Measurements from ENCODE around the gene MYO5B. TPM values are rescaled to one million over a fixed set of nuclear protein-coding genes. Genes with fewer than 3 reads are reported as not detected.

MYO5B gene
- total RNA-seq, 4 donors from 2014 or later: 32.0 to 63.3 (median 46.8) TPM

GRCh38 chr18:49863769-49864621, 331.0 kb downstream of the MYO5B start:
- intact Hi-C loops (cut with DNase I): no loop called here
- TF ChIP-seq POLR2A (IDR thresholded peaks at IDR 0.05) (no peak), CTCF (IDR thresholded peaks at IDR 0.05) (no peak)
- DNase-seq: no peak
- no peak overlapping the region for H3K27ac ChIP-seq
- H3K9me3 ChIP-seq: no peaks in the 10 kb centered on the region
- peaks cover 0 to 35% (median 8%) of the 10 kb centered on the region in 3 donors for H3K4me1 ChIP-seq
- H3K36me3 ChIP-seq: no peaks in the 10 kb centered on the region
- H3K27me3 ChIP-seq: no peaks in the 10 kb centered on the region
- no peak overlapping the region for H3K4me3 ChIP-seq
- WGBS, 2 donors: 82 to 85% methylated on average over 22 to 24 of the region's 26 CpGs

GRCh38 chr18:49862656-49863385, 332.1 kb downstream of the MYO5B start:
- H3K27ac ChIP-seq: no peak overlapping the region
- peaks cover 0 to 45% (median 8%) of the 10 kb centered on the region in 3 donors for H3K4me1 ChIP-seq
- no peaks in the 10 kb centered on the region for H3K36me3 ChIP-seq
- H3K4me3 ChIP-seq: no peak overlapping the region
- intact Hi-C loops (cut with DNase I): no loop called here
- no peak for DNase-seq
- WGBS, 2 donors: 78 to 85% methylated on average over 11 to 13 of the region's 13 CpGs
- H3K27me3 ChIP-seq: no peaks in the 10 kb centered on the region
- TF ChIP-seq POLR2A (IDR thresholded peaks at IDR 0.05): no peak
- TF ChIP-seq CTCF (IDR thresholded peaks at IDR 0.05): no peak
- H3K9me3 ChIP-seq: no peaks in the 10 kb centered on the region

- intact Hi-C loops (cut with DNase I): no loop called here
- Histone ChIP-seq H3K9me3 (no peaks in the 10 kb centered on the region), H3K27me3 (no peaks in the 10 kb centered on the region), H3K27ac (no peak overlapping the region), H3K36me3 (peaks cover 0 to 3% (median 0%) of the 10 kb centered on the region in 3 donors), H3K4me3 (no peak overlapping the region), H3K4me1 (peaks cover 0 to 37% (median 8%) of the 10 kb centered on the region in 3 donors)
- 68 to 70% methylated on average over 3 of the region's 3 CpGs for WGBS, 2 donors
- no peak for DNase-seq
- TF ChIP-seq POLR2A (IDR thresholded peaks at IDR 0.05) (no peak), CTCF (IDR thresholded peaks at IDR 0.05) (peak in 1 of 6 experiments; percentile 14)
Measured at GRCh38 chr18:49861659-49862058, 333.3 kb downstream of the MYO5B start.

- Histone ChIP-seq H3K36me3 (peaks cover 0 to 10% (median 0%) of the 10 kb centered on the region in 3 donors), H3K4me3 (no peak overlapping the region), H3K4me1 (peaks cover 0 to 21% (median 8%) of the 10 kb centered on the region in 3 donors), H3K9me3 (no peaks in the 10 kb centered on the region), H3K27me3 (no peaks in the 10 kb centered on the region), H3K27ac (peak overlapping the region; percentile 7 to 78 (median 47))
- TF ChIP-seq POLR2A (IDR thresholded peaks at IDR 0.05): no peak
- no peak for TF ChIP-seq CTCF (IDR thresholded peaks at IDR 0.05)
- 53 to 78% methylated on average over 4 to 8 of the region's 12 CpGs for whole genome bisulfite sequencing, 2 donors
- intact Hi-C loops (cut with DNase I): loop anchor here (10.0 kb wide), 1 partner anchor 345 kb away; no protein-coding TSS in a partner anchor
- no peak for DNase-seq
Measured at GRCh38 chr18:49859725-49860124, 335.2 kb downstream of the MYO5B start.

- intact Hi-C loops (cut with DNase I): loop anchor here (10.0 kb wide), 1 partner anchor 344 kb away; no protein-coding TSS in a partner anchor
- no peaks in the 10 kb centered on the region for H3K9me3 ChIP-seq
- WGBS, 2 donors: 36 to 41% methylated on average over 6 of the region's 6 CpGs
- peak overlapping the region; percentile 7 to 78 (median 47) for H3K27ac ChIP-seq
- H3K4me1 ChIP-seq: peaks cover 0 to 21% (median 8%) of the 10 kb centered on the region in 3 donors
- peaks cover 0 to 10% (median 0%) of the 10 kb centered on the region in 3 donors for H3K36me3 ChIP-seq
- DNase-seq: no peak
- TF ChIP-seq POLR2A (IDR thresholded peaks at IDR 0.05) (no peak), CTCF (IDR thresholded peaks at IDR 0.05) (no peak)
- H3K27me3 ChIP-seq: no peaks in the 10 kb centered on the region
- H3K4me3 ChIP-seq: no peak overlapping the region
Measured at GRCh38 chr18:49859021-49859359, 336.0 kb downstream of the MYO5B start.

All from esophagus squamous epithelium (tissue), 5 donors.